H1 (cell line): ENCODE results near the gene MYCBP2. TPM values are rescaled to one million over a fixed set of nuclear protein-coding genes. Genes with fewer than 3 reads are reported as not detected.

Experiments
- CTCF ChIA-PET: fragments of 300-600 bp; sonication (Branson Sonifier 250); formaldehyde crosslinking; loops from one replicate; lab custom pipeline; 2021; ENCODE audit not compliant: partially characterized antibody; lab: Charles Lee
- POLR2A ChIA-PET: fragments of 300-600 bp; sonication (Branson Sonifier 250); formaldehyde crosslinking; loops from one replicate; lab custom pipeline; 2021; ENCODE audit warnings: inconsistent platforms; ENCODE audit not compliant: partially characterized antibody; lab: Charles Lee
- DNase-seq, 2 experiments: peaks; one replicate each; pipeline versions ENCODE4 v3.0.0 to v3.0.0-alpha.2; 2010 to 2022; ENCODE audit warnings: low spot score in 2 of 2, low read depth in 1 of 2, mixed read lengths in 1 of 2
- FAIRE-seq: peaks from 2 replicates; lab custom pipeline; 2011; peaks lifted over from hg19 to GRCh38; lab: Jason Lieb, UNC
- H2AFZ ChIP-seq: 2 replicates; pipeline ENCODE4 v1.8.1; 2012; ENCODE audit warnings: low read length, inconsistent platforms
- H2AK5ac ChIP-seq: 2 replicates; pipeline ENCODE4 v1.6.1; 2013; ENCODE audit warnings: low read depth, low read length
- H2BK120ac ChIP-seq: replicated peaks from 2 replicates; pipeline ENCODE3; 2013; ENCODE audit warnings: low read depth, low read length, inconsistent platforms
- H2BK12ac ChIP-seq: 2 replicates; pipeline ENCODE4 v1.6.1; 2013; ENCODE audit warnings: low read depth, low read length
- H2BK15ac ChIP-seq: 2 replicates; pipeline ENCODE4 v1.6.1; 2013; ENCODE audit warnings: low read length
- H2BK20ac ChIP-seq: 2 replicates; pipeline ENCODE4 v1.6.1; 2013; ENCODE audit warnings: low read length
- H2BK5ac ChIP-seq: 2 replicates; pipeline ENCODE4 v1.6.1; 2013; ENCODE audit warnings: low read depth, low read length
- H3K14ac ChIP-seq: 2 replicates; pipeline ENCODE4 v1.6.1; 2013; ENCODE audit warnings: inconsistent platforms; ENCODE audit not compliant: insufficient read length
- H3K18ac ChIP-seq: 2 replicates; pipeline ENCODE4 v1.6.1; 2013; ENCODE audit warnings: low read length; ENCODE audit errors: extremely low read depth
- H3K23ac ChIP-seq: 2 replicates; pipeline ENCODE4 v1.6.1; 2013; ENCODE audit warnings: inconsistent platforms; ENCODE audit not compliant: insufficient read length
- H3K23me2 ChIP-seq: 2 replicates; pipeline ENCODE4 v1.6.1; 2013; ENCODE audit warnings: low read depth, low read length
- H3K27ac ChIP-seq: 2 replicates; pipeline ENCODE4 v1.6.1; 2011; ENCODE audit warnings: low read depth, low read length, inconsistent platforms
- H3K27me3 ChIP-seq, 4 experiments: replicated peaks in 1 of 4; 1 replicate in 1 of 4; 2 replicates in 3 of 4; pipeline versions ENCODE4 v1.6.1 to v1.8.1; 2011 to 2013; ENCODE audit warnings: low read length in 3 of 4, mild to moderate bottlenecking in 3 of 4, inconsistent platforms in 2 of 4, mixed read lengths in 2 of 4, moderate library complexity in 1 of 4; ENCODE audit not compliant: control insufficient read depth in 3 of 4, insufficient read depth in 3 of 4; ENCODE audit errors: extremely low read depth in 1 of 4
- H3K36me3 ChIP-seq, 4 experiments: 2 replicates each; pipeline versions ENCODE4 v1.6.1 to v1.8.1; 2011 to 2013; ENCODE audit warnings: mild to moderate bottlenecking in 4 of 4, low read length in 3 of 4, moderate library complexity in 2 of 4, control low read depth in 1 of 4, inconsistent platforms in 1 of 4; ENCODE audit not compliant: insufficient read depth in 4 of 4, control insufficient read depth in 2 of 4
- H3K4ac ChIP-seq: replicated peaks from 2 replicates; pipeline ENCODE3; 2013; ENCODE audit warnings: low read length, low read depth, mixed read lengths, inconsistent platforms; ENCODE audit not compliant: insufficient read length
- H3K4me1 ChIP-seq, 4 experiments: replicated peaks in 1 of 4; 1 replicate in 1 of 4; 2 replicates in 3 of 4; pipeline versions ENCODE4 v1.6.1 to v1.8.1; 2011 to 2013; ENCODE audit warnings: low read length in 3 of 4, inconsistent platforms in 2 of 4, mixed read lengths in 1 of 4; ENCODE audit not compliant: insufficient read depth in 4 of 4, control insufficient read depth in 3 of 4
- H3K4me2 ChIP-seq, 2 experiments: 2 replicates each; pipeline versions ENCODE4 v1.6.1 to v1.8.1; 2011 to 2013; ENCODE audit warnings: low read depth in 2 of 2, low read length in 2 of 2, control low read depth in 1 of 2, inconsistent platforms in 1 of 2, mild to moderate bottlenecking in 1 of 2; ENCODE audit not compliant: insufficient read depth in 1 of 2
- H3K4me3 ChIP-seq, 4 experiments: fragments of 200-600, 300-600 bp in 1 of 4; sonication (generic), shearing (Covaris generic), sonication (Bioruptor Twin) in 1 of 4; 2 replicates each; pipeline versions ENCODE4 v1.5.1 to v1.8.1; 2011 to 2016; ENCODE audit warnings: low read length in 4 of 4, low read depth in 3 of 4, control low read depth in 2 of 4, inconsistent platforms in 2 of 4, mild to moderate bottlenecking in 2 of 4, mixed read lengths in 1 of 4, moderate library complexity in 1 of 4; ENCODE audit not compliant: insufficient read depth in 2 of 4; ENCODE audit errors: extremely low read depth in 1 of 4
- H3K56ac ChIP-seq: replicated peaks from 2 replicates; pipeline ENCODE3; 2013; ENCODE audit warnings: low read depth, mild to moderate bottlenecking, mixed read lengths, low read length, inconsistent platforms; ENCODE audit not compliant: insufficient read length
- H3K79me1 ChIP-seq: 2 replicates; pipeline ENCODE4 v1.6.1; 2013; ENCODE audit warnings: low read depth, low read length, control low read depth
- H3K79me2 ChIP-seq, 2 experiments: 2 replicates each; pipeline versions ENCODE4 v1.6.1 to v1.8.1; 2012 to 2013; ENCODE audit warnings: low read length in 2 of 2, mild to moderate bottlenecking in 2 of 2, inconsistent platforms in 1 of 2; ENCODE audit not compliant: insufficient read depth in 2 of 2, control insufficient read depth in 1 of 2
- H3K9ac ChIP-seq, 4 experiments: replicated peaks in 1 of 4; 1 replicate in 1 of 4; 2 replicates in 3 of 4; pipeline versions ENCODE4 v1.6.1 to v1.8.1; 2011 to 2013; ENCODE audit warnings: low read depth in 3 of 4, low read length in 3 of 4, control low read depth in 2 of 4, mild to moderate bottlenecking in 2 of 4, moderate library complexity in 2 of 4, inconsistent platforms in 1 of 4; ENCODE audit errors: extremely low read depth in 1 of 4
- H3K9me3 ChIP-seq, 2 experiments: 2 replicates each; pipeline versions ENCODE4 v1.6.1 to v1.8.1; 2012 to 2013; ENCODE audit warnings: mild to moderate bottlenecking in 2 of 2, moderate library complexity in 2 of 2, control low read depth in 1 of 2, inconsistent platforms in 1 of 2, low read depth in 1 of 2, low read length in 1 of 2, mixed read lengths in 1 of 2; ENCODE audit not compliant: insufficient read depth in 2 of 2
- H4K20me1 ChIP-seq, 2 experiments: replicated peaks in 1 of 2; 2 replicates each; pipeline versions ENCODE3 to v1.8.1; 2011 to 2013; ENCODE audit warnings: inconsistent platforms in 2 of 2, low read length in 2 of 2, mild to moderate bottlenecking in 1 of 2; ENCODE audit not compliant: insufficient read depth in 2 of 2, control insufficient read depth in 1 of 2
- H4K5ac ChIP-seq: 2 replicates; pipeline ENCODE4 v1.6.1; 2013; ENCODE audit warnings: low read length, low read depth, mixed read lengths, inconsistent platforms; ENCODE audit not compliant: insufficient read length
- H4K8ac ChIP-seq: 2 replicates; pipeline ENCODE4 v1.8.0; 2013; ENCODE audit warnings: mild to moderate bottlenecking, moderate library complexity, low read length, inconsistent platforms; ENCODE audit not compliant: insufficient read depth; ENCODE audit errors: extremely low read depth
- H4K91ac ChIP-seq: replicated peaks from 2 replicates; pipeline ENCODE3; 2013; ENCODE audit warnings: low read length, mixed read lengths, inconsistent platforms; ENCODE audit not compliant: insufficient read length
- CHD1 ChIP-seq: IDR thresholded peaks from 2 replicates; pipeline ENCODE4 v1.6.1; 2012; ENCODE audit warnings: low read depth, low read length, improper control_type of control experiment
- CREB1 ChIP-seq: IDR thresholded peaks from 2 replicates; pipeline ENCODE4 v1.6.1; 2012; ENCODE audit warnings: inconsistent platforms
- EGR1 ChIP-seq: IDR thresholded peaks from 2 replicates; pipeline ENCODE4 v1.6.1; 2011; ENCODE audit warnings: low read depth, low read length, borderline replicate concordance
- EZH2 ChIP-seq: fragments of 200-600 bp; sonication (generic); IDR thresholded peaks from 2 replicates; pipeline ENCODE4 v1.7.1; 2012; ENCODE audit warnings: low read depth, mild to moderate bottlenecking, moderate library complexity, low read length, inconsistent platforms; ENCODE audit not compliant: severe bottlenecking
- JUN ChIP-seq: IDR thresholded peaks from 2 replicates; pipeline ENCODE4 v1.6.1; 2011; ENCODE audit warnings: low read depth, mild to moderate bottlenecking, improper control_type of control experiment, low read length
- NRF1 ChIP-seq: IDR thresholded peaks from 2 replicates; pipeline ENCODE4 v1.6.1; 2011; ENCODE audit warnings: mild to moderate bottlenecking, low read depth, low read length, improper control_type of control experiment
- PHF8 ChIP-seq: fragments of 200-600 bp; sonication (generic); conservative IDR thresholded peaks from 2 replicates; pipeline ENCODE4 v1.7.1; 2012; ENCODE audit warnings: low read depth, mild to moderate bottlenecking, inconsistent platforms, low read length, moderate library complexity
- SAP30 ChIP-seq: fragments of 300-600 bp; sonication (generic); IDR thresholded peaks from 2 replicates; pipeline ENCODE4 v1.7.1; 2012; ENCODE audit warnings: low read length, moderate library complexity, mild to moderate bottlenecking, inconsistent platforms; ENCODE audit not compliant: insufficient read depth, insufficient replicate concordance
- SP2 ChIP-seq: IDR thresholded peaks from 2 replicates; pipeline ENCODE4 v1.6.1; 2012; ENCODE audit warnings: mild to moderate bottlenecking, low read length, inconsistent platforms
- TAF7 ChIP-seq: optimal IDR thresholded peaks from 2 replicates; pipeline ENCODE3; 2011; ENCODE audit warnings: low read depth, mild to moderate bottlenecking, inconsistent platforms, low read length, moderate library complexity, borderline replicate concordance
- TCF12 ChIP-seq: IDR thresholded peaks from 2 replicates; pipeline ENCODE4 v1.6.1; 2011; ENCODE audit warnings: low read depth, mild to moderate bottlenecking, low read length
- WGBS, 2 experiments: shearing (Covaris generic) in 1 of 2; methylation state at CpG; one replicate each; pipeline versions ENCODE4 v1.1.6 to v1.1.7; 2013 to 2015; ENCODE audit warnings: low lambda C conversion rate in 2 of 2, mixed read lengths in 2 of 2, inconsistent platforms in 1 of 2, low coverage in 1 of 2, missing lambda C conversion rate in 1 of 2; ENCODE audit not compliant: insufficient replicate concordance in 2 of 2, insufficient coverage in 1 of 2, insufficient read length in 1 of 2; ENCODE audit errors: extremely low coverage in 1 of 2, missing lambda C conversion rate in 1 of 2; 5-methylcytosine and 5-hydroxymethylcytosine counted together
- polyA plus RNA-seq, 7 experiments: library from polyadenylated mRNA; depleted of rRNA in 3 of 7; stranded (reverse) in 5 of 7; unstranded in 2 of 7; fragments of >200 nt in 5 of 7; fragments of 200-250 nt in 2 of 7; gene quantifications; 1 replicate in 5 of 7; 2 replicates in 1 of 7; 4 replicates in 1 of 7; pipeline versions ENCODE4 v1.2.1 to v1.2.3, GENCODE V29; 2011 to 2013; ENCODE audit warnings: missing spikeins in 2 of 7, mixed read lengths in 2 of 7
- total RNA-seq: library from RNA; stranded (reverse); fragmentation: NEBNext Ultra II Directional; extraction: Animal tissue kit (Norgen Biotek cat#: 25700); gene quantifications from 2 replicates; pipeline ENCODE4 v1.2.1, GENCODE V29; 2021

MYCBP2 gene
- total and polyA plus RNA-seq, 2 of the 8 experiments (the other 6 are each of a cell fraction or from before 2014, with no cell fraction given): 19.0 to 52.1 TPM

- peak overlapping the region; percentile 82 to 85 for H3K4me2 ChIP-seq
- H3K27me3 ChIP-seq: peaks cover 0 to 4% (median 2%) of the 10 kb centered on the region in 4 experiments; a peak in 5 of 7 replicates
- H2AK5ac ChIP-seq: no peak overlapping the region
- H2BK5ac ChIP-seq: peak overlapping the region; percentile 46; the same call in 1 of the 2 replicates
- H2BK20ac ChIP-seq: no peak overlapping the region
- WGBS, 2 experiments: 2% methylated on average over 45 of the region's 46 CpGs; no CpG with 5 or more reads in 1 of the 2 experiments
- H4K8ac ChIP-seq: peak overlapping the region; percentile 90; the same call in 1 of the 2 replicates
- H3K9me3 ChIP-seq: no peaks in the 10 kb centered on the region
- no peak overlapping the region for H2BK12ac ChIP-seq
- peaks cover 6 to 11% of the 10 kb centered on the region in 2 experiments for H4K20me1 ChIP-seq
- peaks cover 3 to 7% (median 5%) of the 10 kb centered on the region in 4 experiments; a peak in 6 of 7 replicates for H3K4me1 ChIP-seq
- no peak overlapping the region for H3K56ac ChIP-seq
- DNase-seq (peak; percentile 46 to 82), FAIRE-seq (no peak)
- H3K79me2 ChIP-seq: peaks cover 0 to 20% of the 10 kb centered on the region in 2 experiments; a peak in 2 of 4 replicates
- no peak overlapping the region for H3K23ac ChIP-seq
- CTCF ChIA-PET: interaction anchor here (0.6 to 2.2 kb wide), 7 partner anchors 10 to 150 kb away, joined by 3 to 11 read pairs (median 3); no protein-coding TSS in a partner anchor
- H4K91ac ChIP-seq: peak overlapping the region; percentile 54
- no peak overlapping the region for H3K27ac ChIP-seq
- no peak overlapping the region for H3K14ac ChIP-seq
- H2AFZ ChIP-seq: peak overlapping the region; percentile 92
- no peak overlapping the region for H2BK120ac ChIP-seq
- H3K36me3 ChIP-seq: no peaks in the 10 kb centered on the region
- H3K4ac ChIP-seq: peak overlapping the region; percentile 25
- H3K79me1 ChIP-seq: no peaks in the 10 kb centered on the region
- H3K23me2 ChIP-seq: peaks cover 22% of the 10 kb centered on the region
- no peak overlapping the region; the same call in 1 of the 2 replicates for H2BK15ac ChIP-seq
- H4K5ac ChIP-seq: peak overlapping the region; percentile 75
- H3K9ac ChIP-seq: peak overlapping the region in 3 of 4 experiments; percentile 20 to 52 (median 44); a peak in 3 of 7 replicates
- POLR2A ChIA-PET: interaction anchor here (0.8 to 1.3 kb wide), 3 partner anchors 15 to 213 kb away, joined by 3 read pairs; no protein-coding TSS in a partner anchor
- H3K4me3 ChIP-seq: peak overlapping the region; percentile 81 to 88 (median 83)
- H3K18ac ChIP-seq: peak overlapping the region; percentile 71; the same call in 1 of the 2 replicates
- peak; percentile 98 for TF ChIP-seq SAP30
- TF ChIP-seq EGR1: peak; percentile 50; the same call in 1 of the 2 replicates
- TF ChIP-seq TAF7: no peak
- TF ChIP-seq CREB1: peak; percentile 88
- TF ChIP-seq EZH2: peak; percentile 18
- TF ChIP-seq SP2: no peak
- peak; percentile 27; the same call in 1 of the 2 replicates for TF ChIP-seq PHF8
- no peak for TF ChIP-seq CHD1
- TF ChIP-seq NRF1: peak; percentile 74
- 0 out of 2 replicates have a peak, but pooled peaks have one; percentile 18 for TF ChIP-seq JUN
- TF ChIP-seq TCF12: no peak
Observed at GRCh38 chr13:77329133-77329910, 2.4 kb upstream of the MYCBP2 start.
